Kidney epithelial cell (primary cell): ENCODE measurements around the gene TIMD4. TPM values are rescaled to one million over a fixed set of nuclear protein-coding genes. Genes with fewer than 3 reads are reported as not detected.
A peak's percentile ranks its signal among the peaks of the same experiment; 100 is the strongest.

Source experiments
- DNase-seq: peaks from one replicate; pipeline ENCODE4 v3.0.0-alpha.2; 2010; ENCODE audit warnings: low read depth
- H3K27me3 ChIP-seq: 2 replicates; pipeline ENCODE4 v1.6.0; 2011; ENCODE audit warnings: low read length; ENCODE audit not compliant: control insufficient read depth, insufficient read depth
- H3K36me3 ChIP-seq: 2 replicates; pipeline ENCODE4 v1.5.1; 2011; ENCODE audit warnings: low read length; ENCODE audit not compliant: control insufficient read depth, insufficient read depth
- H3K4me3 ChIP-seq: 2 replicates; pipeline ENCODE4 v1.5.1; 2011; ENCODE audit warnings: low read depth, mild to moderate bottlenecking, control low read depth, low read length
- total RNA-seq: library from RNA; depleted of rRNA; stranded (reverse); fragments of >200 nt; gene quantifications from 2 replicates; pipeline ENCODE4 v1.2.3, GENCODE V29; 2015
- TF ChIP-seq, protein P1 (sequence below): IDR thresholded peaks from 2 replicates; pipeline ENCODE4 v1.5.1; 2011; ENCODE audit warnings: mild to moderate bottlenecking, moderate library complexity, low read length, control low read depth, inconsistent platforms; ENCODE audit not compliant: insufficient read depth, poor library complexity, severe bottlenecking

Gene TIMD4
- total RNA-seq, 1 donor from 2014 or later, result not detected

- no peak overlapping the region for H3K4me3 ChIP-seq
- no peaks in the 10 kb centered on the region for H3K36me3 ChIP-seq
- TF ChIP-seq, protein P1, sequence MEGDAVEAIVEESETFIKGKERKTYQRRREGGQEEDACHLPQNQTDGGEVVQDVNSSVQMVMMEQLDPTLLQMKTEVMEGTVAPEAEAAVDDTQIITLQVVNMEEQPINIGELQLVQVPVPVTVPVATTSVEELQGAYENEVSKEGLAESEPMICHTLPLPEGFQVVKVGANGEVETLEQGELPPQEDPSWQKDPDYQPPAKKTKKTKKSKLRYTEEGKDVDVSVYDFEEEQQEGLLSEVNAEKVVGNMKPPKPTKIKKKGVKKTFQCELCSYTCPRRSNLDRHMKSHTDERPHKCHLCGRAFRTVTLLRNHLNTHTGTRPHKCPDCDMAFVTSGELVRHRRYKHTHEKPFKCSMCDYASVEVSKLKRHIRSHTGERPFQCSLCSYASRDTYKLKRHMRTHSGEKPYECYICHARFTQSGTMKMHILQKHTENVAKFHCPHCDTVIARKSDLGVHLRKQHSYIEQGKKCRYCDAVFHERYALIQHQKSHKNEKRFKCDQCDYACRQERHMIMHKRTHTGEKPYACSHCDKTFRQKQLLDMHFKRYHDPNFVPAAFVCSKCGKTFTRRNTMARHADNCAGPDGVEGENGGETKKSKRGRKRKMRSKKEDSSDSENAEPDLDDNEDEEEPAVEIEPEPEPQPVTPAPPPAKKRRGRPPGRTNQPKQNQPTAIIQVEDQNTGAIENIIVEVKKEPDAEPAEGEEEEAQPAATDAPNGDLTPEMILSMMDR, result no peak
- DNase-seq, result peak; percentile 93
- H3K27me3 ChIP-seq, result no peaks in the 10 kb centered on the region
Measured at GRCh38 chr5:156920042-156920860, 42.8 kb downstream of the TIMD4 start.

- peak; percentile 12 for DNase-seq
- TF ChIP-seq, protein P1, result no peak
- H3K4me3 ChIP-seq, result no peak overlapping the region
- no peaks in the 10 kb centered on the region for H3K27me3 ChIP-seq
- H3K36me3 ChIP-seq, result no peaks in the 10 kb centered on the region
Measured at GRCh38 chr5:156918311-156918845, 44.6 kb downstream of the TIMD4 start.

- TF ChIP-seq, protein P1, result no peak
- no peak for DNase-seq
- Histone ChIP-seq H3K27me3 (no peaks in the 10 kb centered on the region), H3K36me3 (no peaks in the 10 kb centered on the region), H3K4me3 (no peak overlapping the region)
Measured at GRCh38 chr5:156914371-156914737, 48.7 kb downstream of the TIMD4 start.

GRCh38 chr5:156913719-156914370 is 49.2 kb downstream of the TIMD4 start:
- H3K36me3 ChIP-seq, result no peaks in the 10 kb centered on the region
- no peaks in the 10 kb centered on the region for H3K27me3 ChIP-seq
- TF ChIP-seq, protein P1, result no peak
- no peak for DNase-seq
- no peak overlapping the region for H3K4me3 ChIP-seq

GRCh38 chr5:156913355-156913718 is 49.7 kb downstream of the TIMD4 start:
- H3K27me3 ChIP-seq, result no peaks in the 10 kb centered on the region
- H3K4me3 ChIP-seq, result no peak overlapping the region
- TF ChIP-seq, protein P1, result no peak
- DNase-seq, result no peak
- no peaks in the 10 kb centered on the region for H3K36me3 ChIP-seq
